Hematopoietic multipotent progenitor cell treated with erythropoietin and hydrocortisone succinate and interleukin-3 and kit ligand, for 15 days (in vitro differentiated cells): ENCODE results near the gene CST1.
"Not testable (repeated sequence)": the region's sequence is repeated elsewhere in the genome, so short reads cannot be mapped to it uniquely, and the experiment has no call there.

Experiments
- DNase-seq: peaks from one replicate; pipeline ENCODE4 v3.0.0-alpha.2; 2015; ENCODE audit warnings: low spot score

The CST1 gene

GRCh38 chr20:23755131-23755611 is 4.4 kb upstream of the CST1 start:
- not testable (repeated sequence) for DNase-seq

- DNase-seq = no peak
These were observed 4.0 kb upstream of the CST1 start for GRCh38 chr20:23754731-23755130.

- no peak for DNase-seq
These were observed 2.9 kb upstream of the CST1 start for GRCh38 chr20:23753589-23753988.

- no peak for DNase-seq
These were observed 2.4 kb upstream of the CST1 start for GRCh38 chr20:23753194-23753548.

- no peak for DNase-seq
These were observed 1.9 kb upstream of the CST1 start for GRCh38 chr20:23752481-23753193.

GRCh38 chr20:23752019-23752418 is 1.3 kb upstream of the CST1 start:
- DNase-seq = no peak

- no peak for DNase-seq
These were observed 989 bp downstream of the CST1 start for GRCh38 chr20:23749746-23750145.

GRCh38 chr20:23748975-23749374 is 1.8 kb downstream of the CST1 start:
- DNase-seq = not testable (repeated sequence)

- not testable (repeated sequence) for DNase-seq
These were observed 3.2 kb downstream of the CST1 start for GRCh38 chr20:23747551-23747950.

GRCh38 chr20:23747092-23747491 is 3.6 kb downstream of the CST1 start:
- DNase-seq = not testable (repeated sequence)

- no peak for DNase-seq
These were observed 4.4 kb downstream of the CST1 start for GRCh38 chr20:23746321-23746720.

- DNase-seq = no peak
These were observed 5.5 kb downstream of the CST1 start for GRCh38 chr20:23745247-23745646.

GRCh38 chr20:23744817-23745216 is 5.9 kb downstream of the CST1 start:
- DNase-seq = no peak

GRCh38 chr20:23735391-23735790 is 15.3 kb downstream of the CST1 start:
- not testable (repeated sequence) for DNase-seq

GRCh38 chr20:23734949-23735348 is 15.8 kb downstream of the CST1 start:
- DNase-seq = not testable (repeated sequence)

GRCh38 chr20:23734440-23734839 is 16.3 kb downstream of the CST1 start:
- not testable (repeated sequence) for DNase-seq

GRCh38 chr20:23727016-23727415 is 23.7 kb downstream of the CST1 start:
- no peak for DNase-seq

GRCh38 chr20:23725102-23725501 is 25.6 kb downstream of the CST1 start:
- DNase-seq = no peak

GRCh38 chr20:23723659-23724307 is 27.0 kb downstream of the CST1 start:
- DNase-seq = peak; percentile 3

- DNase-seq = not testable (repeated sequence)
These were observed 27.9 kb downstream of the CST1 start for GRCh38 chr20:23722851-23723250.

GRCh38 chr20:23721962-23722361 is 28.8 kb downstream of the CST1 start:
- DNase-seq = no peak

GRCh38 chr20:23719351-23719750 is 31.4 kb downstream of the CST1 start:
- not testable (repeated sequence) for DNase-seq

GRCh38 chr20:23711778-23712177 is 39.0 kb downstream of the CST1 start:
- not testable (repeated sequence) for DNase-seq

GRCh38 chr20:23710771-23711170 is 40.0 kb downstream of the CST1 start:
- DNase-seq = no peak
